ENCODE measurements around the gene IMMP2L. TPM values are rescaled to one million over a fixed set of nuclear protein-coding genes. Genes with fewer than 3 reads are reported as not detected.
"Not testable (repeated sequence)": the region's sequence is repeated elsewhere in the genome, so short reads cannot be mapped to it uniquely, and the experiment has no call there.

Gene IMMP2L
- total RNA-seq, 4 donors from 2014 or later, result 2.6 to 69.1 (median 34.7) TPM

GRCh38 chr7:111074748-111075146, 487.5 kb downstream of the IMMP2L start:
- Histone ChIP-seq H3K9me3 (no peaks in the 10 kb centered on the region), H3K4me1 (no peaks in the 10 kb centered on the region), H3K36me3 (no peaks in the 10 kb centered on the region), H3K4me3 (no peak overlapping the region), H3K27ac (no peak overlapping the region), H3K27me3 (no peaks in the 10 kb centered on the region)
- no peak for DNase-seq
- intact Hi-C loops (cut with DNase I; ENCODE audit: low total_unique reads), result no loop called here
- TF ChIP-seq POLR2A (IDR thresholded peaks at IDR 0.05) (no peak), CTCF (IDR thresholded peaks at IDR 0.05) (no peak)

GRCh38 chr7:111074071-111074747, 488.1 kb downstream of the IMMP2L start:
- no peaks in the 10 kb centered on the region for H3K9me3 ChIP-seq
- no peak for DNase-seq
- intact Hi-C loops (cut with DNase I; ENCODE audit: low total_unique reads), result no loop called here
- H3K4me3 ChIP-seq, result no peak overlapping the region
- H3K27me3 ChIP-seq, result no peaks in the 10 kb centered on the region
- TF ChIP-seq POLR2A (IDR thresholded peaks at IDR 0.05), result no peak
- H3K36me3 ChIP-seq, result no peaks in the 10 kb centered on the region
- H3K4me1 ChIP-seq, result no peaks in the 10 kb centered on the region
- no peak overlapping the region for H3K27ac ChIP-seq

- H3K36me3 ChIP-seq; H3K27ac ChIP-seq; H3K9me3 ChIP-seq; H3K4me1 ChIP-seq; H3K27me3 ChIP-seq; H3K4me3 ChIP-seq; DNase-seq; intact Hi-C loops (cut with DNase I; ENCODE audit: low total_unique reads): not testable (repeated sequence)
Measured at GRCh38 chr7:111072658-111073057, 489.6 kb downstream of the IMMP2L start.

GRCh38 chr7:111071556-111071955, 490.7 kb downstream of the IMMP2L start:
- Histone ChIP-seq H3K4me3 (no peak overlapping the region), H3K27me3 (no peaks in the 10 kb centered on the region), H3K4me1 (no peaks in the 10 kb centered on the region), H3K9me3 (no peaks in the 10 kb centered on the region), H3K27ac (no peak overlapping the region), H3K36me3 (no peaks in the 10 kb centered on the region)
- DNase-seq, result no peak
- intact Hi-C loops (cut with DNase I; ENCODE audit: low total_unique reads), result no loop called here
- TF ChIP-seq POLR2A (IDR thresholded peaks at IDR 0.05) (no peak), CTCF (IDR thresholded peaks at IDR 0.05) (no peak)

GRCh38 chr7:111068618-111069017, 493.7 kb downstream of the IMMP2L start:
- no peak overlapping the region for H3K4me3 ChIP-seq
- no peaks in the 10 kb centered on the region for H3K4me1 ChIP-seq
- H3K9me3 ChIP-seq, result no peaks in the 10 kb centered on the region
- DNase-seq, result no peak
- intact Hi-C loops (cut with DNase I; ENCODE audit: low total_unique reads), result no loop called here
- H3K27me3 ChIP-seq, result no peaks in the 10 kb centered on the region
- no peak overlapping the region for H3K27ac ChIP-seq
- TF ChIP-seq CTCF (IDR thresholded peaks at IDR 0.05) (no peak), POLR2A (IDR thresholded peaks at IDR 0.05) (no peak)
- H3K36me3 ChIP-seq, result no peaks in the 10 kb centered on the region

GRCh38 chr7:111067682-111068081, 494.6 kb downstream of the IMMP2L start:
- no peak for DNase-seq
- Histone ChIP-seq H3K4me1 (no peaks in the 10 kb centered on the region), H3K36me3 (no peaks in the 10 kb centered on the region), H3K4me3 (no peak overlapping the region), H3K27me3 (no peaks in the 10 kb centered on the region), H3K9me3 (no peaks in the 10 kb centered on the region), H3K27ac (no peak overlapping the region)
- TF ChIP-seq CTCF (IDR thresholded peaks at IDR 0.05), result no peak
- TF ChIP-seq POLR2A (IDR thresholded peaks at IDR 0.05), result no peak
- intact Hi-C loops (cut with DNase I; ENCODE audit: low total_unique reads), result no loop called here

All from uterus (tissue), 4 donors.